NT2/D1 (cell line): ENCODE measurements around the gene EBF4.

Source experiments
- YY1 ChIP-seq: IDR thresholded peaks from 2 replicates; pipeline ENCODE4 v1.6.1; 2011; ENCODE audit not compliant: insufficient read length, insufficient read depth
- ZNF274 ChIP-seq: IDR thresholded peaks from 2 replicates; pipeline ENCODE4 v1.6.1; 2011; ENCODE audit warnings: mild to moderate bottlenecking, low read depth, low read length

- no peak for TF ChIP-seq ZNF274
- TF ChIP-seq YY1, result no peak
Observed at GRCh38 chr20:2753461-2754040, 61.0 kb downstream of the EBF4 start.
